HG03095 (cell line): ENCODE results near the gene PSMC5.
"Not testable (repeated sequence)": the region's sequence is repeated elsewhere in the genome, so short reads cannot be mapped to it uniquely, and the experiment has no call there.

Source experiments
- ATAC-seq: cut with Tn5 transposase; IDR thresholded peaks from one replicate; pipeline ENCODE4 v1.9.1; 2021; ENCODE audit warnings: moderate library complexity; ENCODE audit not compliant: unreplicated experiment

PSMC5 gene

GRCh38 chr17:63870292-63870665 is 43.0 kb downstream of the PSMC5 start:
- not testable (repeated sequence) for ATAC-seq

- not testable (repeated sequence) for ATAC-seq
Measured at GRCh38 chr17:63871646-63872365, 44.6 kb downstream of the PSMC5 start.

DNA sequence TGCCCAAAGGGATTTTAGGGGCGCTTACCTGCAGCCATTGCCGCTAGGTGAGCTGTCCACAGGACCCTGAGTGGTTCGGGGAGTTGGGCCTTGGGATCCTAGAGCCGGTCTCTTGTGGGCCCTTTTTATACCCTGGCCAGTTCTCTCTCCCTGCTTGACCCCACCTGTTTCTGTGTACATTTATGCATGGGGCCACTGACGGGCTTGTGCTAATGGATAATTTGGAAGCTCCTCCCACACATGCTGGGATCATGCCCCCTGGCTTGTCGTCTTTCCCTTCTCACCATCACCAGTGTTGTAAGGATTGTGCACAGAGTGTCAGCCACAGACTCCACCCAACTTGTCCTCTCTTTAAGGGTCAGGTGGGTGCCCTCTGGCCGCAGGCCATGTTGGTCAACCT is 46.3 kb downstream of the PSMC5 start, which contains the start of gene CSH2:
Gene CSH2 (minus strand): TSS at position 101 of the 400 bp plus-strand sequence. CDS start 63 bp downstream, at position 38.
- not testable (repeated sequence) for ATAC-seq

- not testable (repeated sequence) for ATAC-seq
Measured at GRCh38 chr17:63874061-63874626, 46.9 kb downstream of the PSMC5 start.

- not testable (repeated sequence) for ATAC-seq
Measured at GRCh38 chr17:63874693-63875092, 47.5 kb downstream of the PSMC5 start.

- not testable (repeated sequence) for ATAC-seq
Measured at GRCh38 chr17:63878413-63878812, 51.2 kb downstream of the PSMC5 start.

DNA sequence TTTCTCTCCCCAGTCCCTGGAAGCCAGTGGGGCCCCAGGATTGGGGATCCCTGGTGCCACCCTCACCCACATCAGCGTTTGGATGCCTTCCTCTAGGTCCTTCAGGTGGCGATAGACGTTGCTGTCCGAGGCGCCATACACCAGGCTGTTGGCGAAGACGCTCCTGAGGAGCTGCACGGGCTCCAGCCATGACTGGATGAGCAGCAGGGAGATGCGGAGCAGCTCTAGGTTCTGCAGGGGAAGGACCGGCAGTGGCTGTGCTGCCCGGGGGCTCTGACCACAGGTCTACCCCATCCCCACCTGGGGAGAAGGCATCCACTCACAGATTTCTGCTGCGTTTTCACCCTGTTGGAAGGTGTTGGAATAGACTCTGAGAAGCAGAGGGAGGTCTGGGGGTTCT is 53.5 kb downstream of the PSMC5 start:
- no peak for ATAC-seq

DNA sequence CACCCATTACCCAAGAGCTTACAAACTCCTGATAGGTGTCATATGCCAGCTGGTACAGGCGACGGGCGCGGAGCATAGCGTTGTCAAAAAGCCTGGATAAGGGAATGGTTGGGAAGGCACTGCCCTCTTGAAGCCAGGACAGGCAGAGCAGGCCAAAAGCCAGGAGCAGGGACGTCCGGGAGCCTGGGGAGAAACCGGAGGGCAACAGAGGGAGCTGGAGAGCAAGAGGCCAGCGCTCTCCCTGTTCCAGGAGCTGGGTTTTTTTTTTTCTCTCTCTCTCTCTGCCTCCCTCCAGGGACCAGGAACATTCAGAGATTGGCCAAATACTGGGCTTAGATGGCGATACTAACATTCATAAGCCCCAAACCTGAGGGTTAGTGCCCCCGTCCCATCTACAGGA is 54.1 kb downstream of the PSMC5 start:
- not testable (repeated sequence) for ATAC-seq
